Muscle of leg (tissue), 11 donors: ENCODE results near the gene NSG1. TPM values are rescaled to one million over a fixed set of nuclear protein-coding genes. Genes with fewer than 3 reads are reported as not detected.

Source experiments
- DNase-seq: peaks from one replicate; pipeline ENCODE4 v3.0.0; 2013
- H3K27ac ChIP-seq: one replicate; pipeline ENCODE4 v1.5.1; 2013; ENCODE audit warnings: mild to moderate bottlenecking, low read length, control low read depth
- H3K27me3 ChIP-seq: one replicate; pipeline ENCODE4 v1.6.1; 2013; ENCODE audit warnings: low read length; ENCODE audit not compliant: control insufficient read depth, insufficient read depth
- H3K36me3 ChIP-seq: one replicate; pipeline ENCODE4 v1.6.1; 2013; ENCODE audit warnings: low read length; ENCODE audit not compliant: control insufficient read depth, insufficient read depth
- H3K4me1 ChIP-seq: one replicate; pipeline ENCODE4 v1.6.1; 2013; ENCODE audit warnings: low read length; ENCODE audit not compliant: control insufficient read depth, insufficient read depth
- H3K4me3 ChIP-seq: one replicate; pipeline ENCODE4 v1.5.1; 2013; ENCODE audit warnings: low read length, control low read depth
- H3K9me3 ChIP-seq: replicated peaks from 2 replicates; pipeline ENCODE4 v1.6.1; 2013; ENCODE audit warnings: low read depth, low read length; ENCODE audit not compliant: control insufficient read depth
- WGBS: methylation state at CpG from one replicate; pipeline ENCODE4 v1.1.5; 2013; ENCODE audit warnings: missing lambda C conversion rate; ENCODE audit not compliant: insufficient coverage; 5-methylcytosine and 5-hydroxymethylcytosine counted together
- polyA plus RNA-seq, 8 donors: library from polyadenylated mRNA; unstranded; fragments of 120-200 nt; gene quantifications; one replicate each; pipeline versions ENCODE4 v1.2.1 to v1.2.3, GENCODE V29; 2013; ENCODE audit warnings: inconsistent platforms in 1 of 8, low replicate concordance in 1 of 8; ENCODE audit not compliant: insufficient read length in 8 of 8, insufficient read depth in 1 of 8
- total RNA-seq: library from RNA; stranded (reverse); fragments of 120-200 nt; gene quantifications from one replicate; pipeline ENCODE4 v1.2.4, GENCODE V29; 2013

Gene NSG1
- total and polyA plus RNA-seq, 9 donors = 0.75 to 12.2 (median 2.8) TPM

GRCh38 chr4:4387531-4388310 lies 819 bp downstream of the NSG1 start:
- no peak for DNase-seq
- H3K4me3 ChIP-seq = no peak overlapping the region
- no peak overlapping the region for H3K27ac ChIP-seq
- 2% methylated on average over 48 of the region's 62 CpGs for WGBS
- no peaks in the 10 kb centered on the region for H3K9me3 ChIP-seq
- peaks cover 91% of the 10 kb centered on the region for H3K27me3 ChIP-seq
- H3K4me1 ChIP-seq = peaks cover 21% of the 10 kb centered on the region
- no peaks in the 10 kb centered on the region for H3K36me3 ChIP-seq

DNA sequence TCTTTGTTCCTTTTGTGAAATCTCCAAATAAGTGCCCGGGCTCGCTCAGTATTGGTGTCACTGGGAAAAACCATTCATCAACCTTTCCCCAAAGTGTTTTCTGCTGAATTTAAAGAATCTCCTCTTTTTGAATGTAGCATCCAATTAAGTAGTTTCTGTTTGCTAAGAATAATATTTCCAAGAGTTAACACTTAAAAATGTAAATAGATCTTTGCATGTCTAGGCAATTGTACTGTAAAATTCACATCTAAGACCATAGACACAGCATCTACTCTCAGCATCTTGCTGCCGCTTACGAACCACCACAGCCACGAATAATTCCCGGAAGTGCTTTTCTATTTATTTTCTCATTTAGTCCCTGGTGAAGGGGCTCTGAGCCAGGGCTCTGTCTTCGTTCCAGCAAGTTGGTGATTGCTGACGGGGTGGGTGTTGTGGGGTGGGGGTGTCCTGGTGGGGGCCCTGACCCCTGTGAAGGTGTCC lies 1.4 kb downstream of the NSG1 start:
- peaks cover 92% of the 10 kb centered on the region for H3K27me3 ChIP-seq
- WGBS = 23% methylated on average over 3 of the region's 8 CpGs
- H3K4me3 ChIP-seq = no peak overlapping the region
- DNase-seq = no peak
- H3K4me1 ChIP-seq = peaks cover 21% of the 10 kb centered on the region
- H3K36me3 ChIP-seq = no peaks in the 10 kb centered on the region
- H3K27ac ChIP-seq = no peak overlapping the region
- H3K9me3 ChIP-seq = no peaks in the 10 kb centered on the region

- no peak overlapping the region for H3K4me3 ChIP-seq
- no peaks in the 10 kb centered on the region for H3K9me3 ChIP-seq
- no peak for DNase-seq
- H3K4me1 ChIP-seq = peaks cover 21% of the 10 kb centered on the region
- no peak overlapping the region for H3K27ac ChIP-seq
- no peaks in the 10 kb centered on the region for H3K36me3 ChIP-seq
- peaks cover 92% of the 10 kb centered on the region for H3K27me3 ChIP-seq
- WGBS = 64% methylated on average over 15 of the region's 18 CpGs
These were observed 2.1 kb downstream of the NSG1 start for GRCh38 chr4:4388836-4389575.

- no peaks in the 10 kb centered on the region for H3K36me3 ChIP-seq
- WGBS = 59% methylated on average over 5 of the region's 7 CpGs
- H3K9me3 ChIP-seq = no peaks in the 10 kb centered on the region
- H3K27ac ChIP-seq = no peak overlapping the region
- no peak overlapping the region for H3K4me3 ChIP-seq
- H3K4me1 ChIP-seq = peaks cover 21% of the 10 kb centered on the region
- H3K27me3 ChIP-seq = peaks cover 92% of the 10 kb centered on the region
- DNase-seq = no peak
These were observed 3.1 kb downstream of the NSG1 start for GRCh38 chr4:4390046-4390445.

GRCh38 chr4:4390515-4391240 lies 3.8 kb downstream of the NSG1 start:
- Histone ChIP-seq H3K27ac (no peak overlapping the region), H3K9me3 (no peaks in the 10 kb centered on the region), H3K4me1 (peaks cover 19% of the 10 kb centered on the region), H3K27me3 (peaks cover 92% of the 10 kb centered on the region), H3K36me3 (no peaks in the 10 kb centered on the region), H3K4me3 (no peak overlapping the region)
- no peak for DNase-seq
- 67% methylated on average over 7 of the region's 11 CpGs for WGBS

DNA sequence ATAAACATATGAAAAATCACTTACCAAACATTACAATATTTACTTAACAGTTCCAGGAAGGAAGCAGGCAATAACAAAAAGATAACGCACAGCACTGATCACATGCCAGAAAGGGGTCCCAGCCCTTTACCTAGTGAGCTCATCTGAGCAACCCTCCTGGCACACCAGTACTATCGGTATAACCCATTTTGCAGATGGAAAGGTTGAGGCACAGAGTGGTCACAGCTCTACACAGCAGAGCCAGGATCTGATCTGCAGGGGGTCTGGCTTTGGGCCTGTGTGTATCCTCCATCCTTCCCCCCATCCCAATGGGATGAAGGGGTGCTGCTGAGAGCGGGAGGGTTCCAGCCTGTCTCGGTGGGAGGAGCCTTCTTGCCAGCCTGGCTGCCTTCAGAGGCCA lies 5.0 kb downstream of the NSG1 start:
- DNase-seq = no peak
- no CpG with 5 or more reads among the region's 4 CpGs for WGBS
- Histone ChIP-seq H3K9me3 (no peaks in the 10 kb centered on the region), H3K27me3 (peaks cover 94% of the 10 kb centered on the region), H3K4me1 (peaks cover 20% of the 10 kb centered on the region), H3K27ac (no peak overlapping the region), H3K36me3 (no peaks in the 10 kb centered on the region), H3K4me3 (no peak overlapping the region)

- 90% methylated on average over 12 of the region's 13 CpGs for WGBS
- Histone ChIP-seq H3K27me3 (peaks cover 93% of the 10 kb centered on the region), H3K4me1 (peaks cover 14% of the 10 kb centered on the region), H3K9me3 (no peaks in the 10 kb centered on the region), H3K4me3 (no peak overlapping the region), H3K36me3 (no peaks in the 10 kb centered on the region), H3K27ac (no peak overlapping the region)
- DNase-seq = no peak
These were observed 5.7 kb downstream of the NSG1 start for GRCh38 chr4:4392501-4393183.

DNA sequence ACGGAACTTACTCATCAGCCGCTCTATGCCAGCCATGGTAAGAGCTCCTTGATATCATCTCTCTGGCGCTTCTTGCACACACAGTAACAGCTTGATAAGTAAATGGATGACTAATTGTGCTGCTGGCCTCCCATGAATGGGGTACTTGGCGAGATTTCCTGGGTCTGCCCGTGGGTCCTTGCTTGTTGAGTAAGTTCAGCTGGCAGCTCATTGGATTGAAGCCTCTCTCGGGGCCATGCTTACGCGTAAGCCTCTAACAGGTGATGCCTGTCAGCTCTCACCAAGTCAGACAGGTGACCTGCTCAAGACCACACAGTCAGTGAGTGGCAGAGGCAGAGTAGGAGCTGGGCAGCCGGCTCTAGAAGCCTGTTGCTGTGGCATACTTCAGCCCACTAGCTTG lies 7.7 kb downstream of the NSG1 start:
- no peak for DNase-seq
- peaks cover 76% of the 10 kb centered on the region for H3K27me3 ChIP-seq
- peaks cover 9% of the 10 kb centered on the region for H3K4me1 ChIP-seq
- H3K27ac ChIP-seq = no peak overlapping the region
- 73% methylated on average over 7 of the region's 9 CpGs for WGBS
- H3K36me3 ChIP-seq = no peaks in the 10 kb centered on the region
- H3K4me3 ChIP-seq = no peak overlapping the region
- no peaks in the 10 kb centered on the region for H3K9me3 ChIP-seq

- Histone ChIP-seq H3K4me1 (peaks cover 9% of the 10 kb centered on the region), H3K9me3 (no peaks in the 10 kb centered on the region), H3K27me3 (peaks cover 69% of the 10 kb centered on the region), H3K36me3 (no peaks in the 10 kb centered on the region), H3K4me3 (no peak overlapping the region), H3K27ac (no peak overlapping the region)
- WGBS = 44% methylated on average over 7 of the region's 9 CpGs
- DNase-seq = no peak
These were observed 8.5 kb downstream of the NSG1 start for GRCh38 chr4:4395371-4395770.
